Kidney epithelial cell (primary cell): ENCODE results near the gene NR3C2. TPM values are rescaled to one million over a fixed set of nuclear protein-coding genes. Genes with fewer than 3 reads are reported as not detected.

Experiments used
- DNase-seq: peaks from one replicate; pipeline ENCODE4 v3.0.0-alpha.2; 2010; ENCODE audit warnings: low read depth
- H3K27me3 ChIP-seq: 2 replicates; pipeline ENCODE4 v1.6.0; 2011; ENCODE audit warnings: low read length; ENCODE audit not compliant: control insufficient read depth, insufficient read depth
- H3K36me3 ChIP-seq: 2 replicates; pipeline ENCODE4 v1.5.1; 2011; ENCODE audit warnings: low read length; ENCODE audit not compliant: control insufficient read depth, insufficient read depth
- H3K4me3 ChIP-seq: 2 replicates; pipeline ENCODE4 v1.5.1; 2011; ENCODE audit warnings: low read depth, mild to moderate bottlenecking, control low read depth, low read length
- CTCF ChIP-seq: IDR thresholded peaks from 2 replicates; pipeline ENCODE4 v1.5.1; 2011; ENCODE audit warnings: mild to moderate bottlenecking, moderate library complexity, low read length, control low read depth, inconsistent platforms; ENCODE audit not compliant: insufficient read depth, poor library complexity, severe bottlenecking
- total RNA-seq: library from RNA; depleted of rRNA; stranded (reverse); fragments of >200 nt; gene quantifications from 2 replicates; pipeline ENCODE4 v1.2.3, GENCODE V29; 2015

The NR3C2 gene
- total RNA-seq, 1 donor from 2014 or later = 6.5 TPM

GRCh38 chr4:148268835-148269234 is 173.4 kb downstream of the NR3C2 start:
- Histone ChIP-seq H3K27me3 (no peaks in the 10 kb centered on the region), H3K4me3 (no peak overlapping the region), H3K36me3 (no peaks in the 10 kb centered on the region)
- no peak for TF ChIP-seq CTCF
- DNase-seq = no peak

- Histone ChIP-seq H3K27me3 (no peaks in the 10 kb centered on the region), H3K4me3 (no peak overlapping the region), H3K36me3 (no peaks in the 10 kb centered on the region)
- no peak for DNase-seq
- TF ChIP-seq CTCF = no peak
Measured at GRCh38 chr4:148266921-148267320, 175.3 kb downstream of the NR3C2 start.

GRCh38 chr4:148266240-148266639 is 176.0 kb downstream of the NR3C2 start:
- TF ChIP-seq CTCF = no peak
- Histone ChIP-seq H3K4me3 (no peak overlapping the region), H3K36me3 (no peaks in the 10 kb centered on the region), H3K27me3 (no peaks in the 10 kb centered on the region)
- no peak for DNase-seq

- H3K36me3 ChIP-seq = no peaks in the 10 kb centered on the region
- H3K4me3 ChIP-seq = no peak overlapping the region
- no peaks in the 10 kb centered on the region for H3K27me3 ChIP-seq
- TF ChIP-seq CTCF = no peak
- no peak for DNase-seq
Measured at GRCh38 chr4:148265627-148266026, 176.6 kb downstream of the NR3C2 start.

GRCh38 chr4:148263802-148264201 is 178.4 kb downstream of the NR3C2 start:
- DNase-seq = no peak
- no peak for TF ChIP-seq CTCF
- no peaks in the 10 kb centered on the region for H3K36me3 ChIP-seq
- no peaks in the 10 kb centered on the region for H3K27me3 ChIP-seq
- H3K4me3 ChIP-seq = no peak overlapping the region

GRCh38 chr4:148263127-148263526 is 179.1 kb downstream of the NR3C2 start:
- no peak for TF ChIP-seq CTCF
- no peak for DNase-seq
- Histone ChIP-seq H3K27me3 (no peaks in the 10 kb centered on the region), H3K36me3 (peaks cover 1% of the 10 kb centered on the region), H3K4me3 (no peak overlapping the region)
